NCI-H1092 (cell line): ENCODE data around the gene ALDH18A1.
"Not testable (repeated sequence)": the region's sequence is repeated elsewhere in the genome, so short reads cannot be mapped to it uniquely, and the experiment has no call there.

Experiments
- DNase-seq: peaks from one replicate; lab custom pipeline; 2025; lab: John Stamatoyannopoulos, UW

ALDH18A1 gene

GRCh38 chr10:95648138-95648537 lies 8.4 kb downstream of the ALDH18A1 start:
- DNase-seq = no peak

- no peak for DNase-seq
Observed at GRCh38 chr10:95646160-95646559, 10.4 kb downstream of the ALDH18A1 start.

- no peak for DNase-seq
Observed at GRCh38 chr10:95644901-95645300, 11.6 kb downstream of the ALDH18A1 start.

- DNase-seq = no peak
Observed at GRCh38 chr10:95640891-95641315, 15.6 kb downstream of the ALDH18A1 start.

GRCh38 chr10:95637911-95638310 lies 18.6 kb downstream of the ALDH18A1 start:
- no peak for DNase-seq

- no peak for DNase-seq
Observed at GRCh38 chr10:95637140-95637539, 19.4 kb downstream of the ALDH18A1 start.

GRCh38 chr10:95635319-95635733 lies 21.2 kb downstream of the ALDH18A1 start:
- no peak for DNase-seq

- DNase-seq = no peak
Observed at GRCh38 chr10:95628786-95629185, 27.7 kb downstream of the ALDH18A1 start.

- no peak for DNase-seq
Observed at GRCh38 chr10:95626500-95626899, 30.0 kb downstream of the ALDH18A1 start.

GRCh38 chr10:95620415-95620814 lies 36.1 kb downstream of the ALDH18A1 start:
- DNase-seq = not testable (repeated sequence)

- DNase-seq = no peak
Observed at GRCh38 chr10:95618101-95618500, 38.4 kb downstream of the ALDH18A1 start.

GRCh38 chr10:95616446-95616845 lies 40.1 kb downstream of the ALDH18A1 start:
- no peak for DNase-seq

- no peak for DNase-seq
Observed at GRCh38 chr10:95613330-95613729, 43.2 kb downstream of the ALDH18A1 start.

- no peak for DNase-seq
Observed at GRCh38 chr10:95610727-95611126, 45.8 kb downstream of the ALDH18A1 start.

GRCh38 chr10:95606922-95607321 lies 49.6 kb downstream of the ALDH18A1 start:
- no peak for DNase-seq

- no peak for DNase-seq
Observed at GRCh38 chr10:95605163-95605562, 51.3 kb downstream of the ALDH18A1 start.

- no peak for DNase-seq
Observed at GRCh38 chr10:95604630-95605029, 51.9 kb downstream of the ALDH18A1 start.

- no peak for DNase-seq
Observed at GRCh38 chr10:95602382-95602781, 54.1 kb downstream of the ALDH18A1 start.

GRCh38 chr10:95601116-95601719 lies 55.3 kb downstream of the ALDH18A1 start:
- peak; percentile 74 for DNase-seq

- no peak for DNase-seq
Observed at GRCh38 chr10:95600158-95600557, 56.4 kb downstream of the ALDH18A1 start.

- no peak for DNase-seq
Observed at GRCh38 chr10:95597788-95598187, 58.7 kb downstream of the ALDH18A1 start.

GRCh38 chr10:95588025-95588424 lies 68.5 kb downstream of the ALDH18A1 start:
- no peak for DNase-seq

- no peak for DNase-seq
Observed at GRCh38 chr10:95579835-95580535, 76.5 kb downstream of the ALDH18A1 start.

GRCh38 chr10:95579292-95579691 lies 77.2 kb downstream of the ALDH18A1 start:
- DNase-seq = no peak
